ENCODE measurements around the gene TBL1XR1.

- TF ChIP-seq EZH2phosphoT487 (IDR thresholded peaks at IDR 0.05; ENCODE audit: borderline replicate concordance, low read length): no peak
- no peak for TF ChIP-seq CTCF (conservative IDR thresholded peaks at IDR 0.05; ENCODE audit: low read depth, low read length)
- no peak for TF ChIP-seq EZH2 (IDR thresholded peaks at IDR 0.05; ENCODE audit: low read length, unreplicated experiment)
These were observed 1.9 kb downstream of the TBL1XR1 start for GRCh38 chr3:177195242-177195991.

Data from PC-3 (cell line).